H9 (cell line): ENCODE data around the gene INSM2. TPM values are rescaled to one million over a fixed set of nuclear protein-coding genes. Genes with fewer than 3 reads are reported as not detected.

ENCODE experiments used
- DNase-seq: peaks from one replicate; pipeline ENCODE4 v3.0.0-alpha.2; 2017
- H2AFZ ChIP-seq: one replicate; pipeline ENCODE4 v1.6.1; 2013; ENCODE audit warnings: mild to moderate bottlenecking, low read length, control low read depth, moderate library complexity
- H2AK5ac ChIP-seq: 2 replicates; pipeline ENCODE4 v1.6.1; 2013; ENCODE audit warnings: low read length, control low read depth, mixed read lengths; ENCODE audit not compliant: insufficient read length
- H2BK120ac ChIP-seq: one replicate; pipeline ENCODE4 v1.6.1; 2013; ENCODE audit warnings: low read depth, mild to moderate bottlenecking, low read length, control low read depth, inconsistent platforms; ENCODE audit not compliant: poor library complexity, severe bottlenecking
- H2BK12ac ChIP-seq: 2 replicates; pipeline ENCODE4 v1.6.1; 2013; ENCODE audit warnings: low read length, control low read depth, mixed read lengths, low read depth; ENCODE audit not compliant: insufficient read length
- H2BK15ac ChIP-seq: 2 replicates; pipeline ENCODE4 v1.6.1; 2013; ENCODE audit warnings: low read depth, low read length, control low read depth
- H2BK20ac ChIP-seq: one replicate; pipeline ENCODE4 v1.6.1; 2013; ENCODE audit warnings: low read depth, mild to moderate bottlenecking, low read length, control low read depth, inconsistent platforms; ENCODE audit not compliant: poor library complexity, severe bottlenecking
- H2BK5ac ChIP-seq: 2 replicates; pipeline ENCODE4 v1.6.1; 2013; ENCODE audit warnings: low read length, control low read depth, mixed read lengths; ENCODE audit not compliant: insufficient read length
- H3K14ac ChIP-seq: 2 replicates; pipeline ENCODE4 v1.6.1; 2013; ENCODE audit warnings: low read length, control low read depth; ENCODE audit not compliant: insufficient read depth
- H3K18ac ChIP-seq: 2 replicates; pipeline ENCODE4 v1.6.1; 2013; ENCODE audit warnings: low read depth, mild to moderate bottlenecking, mixed read lengths, low read length, control low read depth; ENCODE audit not compliant: insufficient read length
- H3K23ac ChIP-seq: 2 replicates; pipeline ENCODE4 v1.6.1; 2013; ENCODE audit warnings: low read length, control low read depth, mixed read lengths, low read depth; ENCODE audit not compliant: insufficient read length
- H3K23me2 ChIP-seq: 2 replicates; pipeline ENCODE4 v1.6.1; 2013; ENCODE audit warnings: low read depth, mild to moderate bottlenecking, mixed read lengths, low read length, control low read depth; ENCODE audit not compliant: insufficient read length, poor library complexity, severe bottlenecking
- H3K27ac ChIP-seq: 2 replicates; pipeline ENCODE4 v1.5.1; 2013; ENCODE audit warnings: low read length, control low read depth, mixed read lengths, low read depth; ENCODE audit not compliant: insufficient read length
- H3K27me3 ChIP-seq: 2 replicates; pipeline ENCODE4 v1.6.1; 2013; ENCODE audit warnings: low read length, control low read depth, inconsistent platforms; ENCODE audit not compliant: insufficient read depth
- H3K4ac ChIP-seq: 2 replicates; pipeline ENCODE4 v1.6.1; 2013; ENCODE audit warnings: low read depth, mild to moderate bottlenecking, control low read depth, inconsistent platforms, low read length, moderate library complexity
- H3K4me1 ChIP-seq: 2 replicates; pipeline ENCODE4 v1.6.1; 2013; ENCODE audit warnings: low read length, control low read depth, inconsistent platforms; ENCODE audit not compliant: insufficient read depth
- H3K4me2 ChIP-seq: 2 replicates; pipeline ENCODE4 v1.6.1; 2013; ENCODE audit warnings: low read length, control low read depth, mixed read lengths; ENCODE audit not compliant: insufficient read length, insufficient read depth
- H3K56ac ChIP-seq: 2 replicates; pipeline ENCODE4 v1.6.1; 2013; ENCODE audit warnings: low read depth, mild to moderate bottlenecking, mixed read lengths, low read length, control low read depth; ENCODE audit not compliant: insufficient read length
- H3K79me1 ChIP-seq: 2 replicates; pipeline ENCODE4 v1.6.1; 2013; ENCODE audit warnings: low read depth, mild to moderate bottlenecking, moderate library complexity, low read length, control low read depth, inconsistent platforms; ENCODE audit not compliant: insufficient read depth, poor library complexity, severe bottlenecking
- H3K79me2 ChIP-seq: 2 replicates; pipeline ENCODE4 v1.6.1; 2013; ENCODE audit warnings: low read length, control low read depth, inconsistent platforms; ENCODE audit not compliant: insufficient read depth
- H3K9ac ChIP-seq: 2 replicates; pipeline ENCODE4 v1.6.1; 2013; ENCODE audit warnings: low read length, control low read depth, mixed read lengths; ENCODE audit not compliant: insufficient read length; ENCODE audit errors: extremely low read depth
- H3K9me3 ChIP-seq: one replicate; pipeline ENCODE4 v1.6.1; 2013; ENCODE audit warnings: low read depth, low read length, inconsistent platforms; ENCODE audit not compliant: control insufficient read depth
- H3T11ph ChIP-seq: one replicate; pipeline ENCODE4 v1.6.1; 2013; ENCODE audit warnings: mild to moderate bottlenecking, low read length, control low read depth, inconsistent platforms
- H4K20me1 ChIP-seq: one replicate; pipeline ENCODE4 v1.6.1; 2013; ENCODE audit not compliant: control insufficient read depth, insufficient read length, insufficient read depth
- H4K5ac ChIP-seq: 2 replicates; pipeline ENCODE4 v1.6.1; 2013; ENCODE audit warnings: low read depth, mild to moderate bottlenecking, mixed read lengths, low read length, control low read depth; ENCODE audit not compliant: insufficient read length
- H4K8ac ChIP-seq: replicated peaks from 2 replicates; pipeline ENCODE4 v1.6.1; 2013; ENCODE audit warnings: low read length, control low read depth, mixed read lengths, low read depth; ENCODE audit not compliant: insufficient read length
- H4K91ac ChIP-seq: 2 replicates; pipeline ENCODE4 v1.6.1; 2013; ENCODE audit warnings: low read depth, mild to moderate bottlenecking, moderate library complexity, mixed read lengths, low read length, control low read depth; ENCODE audit not compliant: insufficient read length
- H3K27ac Mint-ChIP-seq, 3 experiments: 2 replicates in 2 of 3; 3 replicates in 1 of 3; pipeline ENCODE4 v1.8.0; 2020 to 2021; ENCODE audit warnings: mixed read lengths in 3 of 3, mild to moderate bottlenecking in 1 of 3, moderate library complexity in 1 of 3
- H3K27me3 Mint-ChIP-seq: 2 replicates; pipeline ENCODE4 v1.8.0; 2021; ENCODE audit warnings: low read depth, mild to moderate bottlenecking, moderate library complexity, mixed read lengths
- H3K36me3 Mint-ChIP-seq, 3 experiments: 2 replicates in 2 of 3; 3 replicates in 1 of 3; pipeline ENCODE4 v1.8.0; 2020 to 2021; ENCODE audit warnings: low read depth in 3 of 3, mixed read lengths in 3 of 3; ENCODE audit not compliant: insufficient read depth in 1 of 3
- H3K4me1 Mint-ChIP-seq, 2 experiments: 2 replicates each; pipeline ENCODE4 v1.8.0; 2020; ENCODE audit warnings: mixed read lengths in 2 of 2
- H3K4me3 Mint-ChIP-seq, 2 experiments: 2 replicates in 1 of 2; 3 replicates in 1 of 2; pipeline ENCODE4 v1.8.0; 2020 to 2021; ENCODE audit warnings: mild to moderate bottlenecking in 2 of 2, mixed read lengths in 2 of 2, moderate library complexity in 1 of 2
- H3K9me3 Mint-ChIP-seq, 2 experiments: 2 replicates in 1 of 2; 3 replicates in 1 of 2; pipeline ENCODE4 v1.8.0; 2020; ENCODE audit warnings: mild to moderate bottlenecking in 2 of 2, mixed read lengths in 2 of 2, moderate library complexity in 1 of 2
- CTCF ChIP-seq: fragments of 200-600 bp; sonication (generic); conservative IDR thresholded peaks from 3 replicates; pipeline ENCODE4 v1.8.0; 2021; ENCODE audit warnings: antibody characterized with exemption, mild to moderate bottlenecking
- WGBS: extraction: QIAGEN DNeasy Blood & Tissue Kit; methylation state at CpG from one replicate; pipeline ENCODE4 v1.1.7; 2013; ENCODE audit warnings: missing lambda C conversion rate, low lambda C conversion rate, mixed read lengths; ENCODE audit not compliant: insufficient read length; ENCODE audit errors: extremely low coverage; 5-methylcytosine and 5-hydroxymethylcytosine counted together
- total RNA-seq: library from RNA; stranded (reverse); gene quantifications from 2 replicates; pipeline ENCODE4 v1.2.1, GENCODE V29; 2021

The INSM2 gene
- total RNA-seq, 1 experiment from 2014 or later, result not detected

DNA sequence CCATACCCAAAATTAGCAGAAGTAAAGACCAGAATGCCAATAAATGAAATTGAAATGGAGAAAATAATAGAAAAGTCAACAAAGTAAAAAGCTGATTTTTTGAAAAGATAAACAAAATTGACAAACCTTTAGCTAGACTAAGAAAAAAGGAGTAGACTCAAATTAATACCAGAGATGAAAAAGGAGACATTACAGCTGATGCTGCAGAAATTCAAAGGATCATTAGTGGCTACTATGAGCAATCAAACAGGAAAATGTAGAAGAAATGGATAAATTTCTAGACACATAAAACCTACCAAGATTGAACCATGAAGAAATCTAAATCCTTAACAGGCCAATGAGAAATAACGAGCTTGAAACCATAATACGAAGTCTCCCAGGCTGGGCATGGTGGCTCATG is 34.8 kb upstream of the INSM2 start:
- Histone ChIP-seq H3K4ac (no peak overlapping the region), H3K23me2 (no peaks in the 10 kb centered on the region), H4K20me1 (no peaks in the 10 kb centered on the region), H3K9ac (no peak overlapping the region), H3K79me2 (no peaks in the 10 kb centered on the region), H3K79me1 (no peaks in the 10 kb centered on the region), H3K4me2 (no peak overlapping the region), H2BK15ac (no peak overlapping the region), H2AFZ (no peak overlapping the region), H3K18ac (no peak overlapping the region), H3K14ac (no peak overlapping the region), H3K4me1 (no peaks in the 10 kb centered on the region), H3T11ph (no peak overlapping the region), H2BK12ac (no peak overlapping the region), H4K91ac (no peak overlapping the region), H3K56ac (no peak overlapping the region), H4K8ac (no peak overlapping the region), H2BK20ac (no peak overlapping the region), H3K27ac (no peak overlapping the region), H4K5ac (no peak overlapping the region), H2BK120ac (no peak overlapping the region), H2AK5ac (no peak overlapping the region), H2BK5ac (no peak overlapping the region), H3K27me3 (no peaks in the 10 kb centered on the region), H3K23ac (no peak overlapping the region), H3K9me3 (no peaks in the 10 kb centered on the region)
- no CpG with 5 or more reads among the region's 2 CpGs for WGBS
- peaks cover 0 to 4% of the 10 kb centered on the region in 2 experiments; a peak in 1 of 5 replicates for H3K9me3 Mint-ChIP-seq
- no peak overlapping the region for H3K4me3 Mint-ChIP-seq
- H3K36me3 Mint-ChIP-seq, result no peaks in the 10 kb centered on the region
- DNase-seq, result no peak
- peaks cover 2% of the 10 kb centered on the region for H3K27me3 Mint-ChIP-seq
- no peak for TF ChIP-seq CTCF
- no peaks in the 10 kb centered on the region for H3K4me1 Mint-ChIP-seq
- no peak overlapping the region for H3K27ac Mint-ChIP-seq
